Measurements from ENCODE around the gene GIPC2. TPM values are rescaled to one million over a fixed set of nuclear protein-coding genes. Genes with fewer than 3 reads are reported as not detected.

Gene GIPC2
- total RNA-seq, 4 donors from 2014 or later: 14.2 to 40.1 (median 24.1) TPM

DNA sequence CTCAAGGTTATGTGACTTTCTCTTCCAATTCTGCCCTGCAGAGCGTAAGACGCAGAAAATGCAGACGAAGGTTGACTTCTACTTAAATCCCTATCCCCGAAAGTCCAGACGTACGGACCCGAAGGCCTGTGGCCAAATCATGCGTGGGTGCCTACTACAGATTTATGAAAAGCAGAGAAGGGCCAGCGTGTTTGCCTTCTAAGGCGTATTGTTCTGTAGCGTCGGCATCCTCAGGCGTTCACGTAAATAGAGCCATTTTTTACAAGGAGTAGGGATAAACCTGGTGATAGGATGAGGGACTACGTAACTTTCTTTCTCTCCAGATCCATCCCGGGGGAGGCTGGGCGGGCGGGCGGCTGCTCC, 222 bp upstream of the GIPC2 start:
- intact Hi-C loops (cut with DNase I; ENCODE audit: low total_unique reads): no loop called here
- no peak for DNase-seq
- TF ChIP-seq CTCF (IDR thresholded peaks at IDR 0.05) (no peak), POLR2AphosphoS5 (IDR thresholded peaks at IDR 0.05) (no peak), EP300 (IDR thresholded peaks at IDR 0.05; ENCODE audit: low read depth) (no peak), POLR2A (IDR thresholded peaks at IDR 0.05) (no peak)
- H3K27me3 ChIP-seq: peaks cover 23% of the 10 kb centered on the region
- H3K27ac ChIP-seq: peak overlapping the region; percentile 87 to 89 (median 88)
- in situ Hi-C loops (cut with MboI; ENCODE audit: low pct_ligation_motif_present in 1 of 4, low pct_unique_long_range_greater_than_20kb in 1 of 4, low sequenced_read_pairs in 3 of 4): no loop called here
- H3K36me3 ChIP-seq: no peaks in the 10 kb centered on the region
- WGBS, 2 donors (ENCODE audit: low coverage in 1 of 2): 26% methylated on average over 15 of the region's 19 CpGs; no CpG with 5 or more reads in 1 of the 2 donors
- H3K9me3 ChIP-seq: no peaks in the 10 kb centered on the region
- H3K4me1 ChIP-seq: peaks cover 0 to 33% (median 2%) of the 10 kb centered on the region in 4 donors
- H3K4me3 ChIP-seq: peak overlapping the region; percentile 60 to 77 (median 72)

GRCh38 chr1:78047106-78047505, 1.3 kb downstream of the GIPC2 start:
- Histone ChIP-seq H3K27me3 (peaks cover 23% of the 10 kb centered on the region), H3K4me1 (peaks cover 0 to 31% (median 2%) of the 10 kb centered on the region in 4 donors), H3K9me3 (no peaks in the 10 kb centered on the region), H3K36me3 (no peaks in the 10 kb centered on the region), H3K4me3 (peak overlapping the region in 3 of 4 donors; percentile 60 to 75 (median 68)), H3K27ac (peak overlapping the region; percentile 87 to 89 (median 88))
- WGBS, 2 donors (ENCODE audit: low coverage in 1 of 2): 54 to 62% methylated on average over 5 of the region's 5 CpGs
- no peak for TF ChIP-seq CTCF (IDR thresholded peaks at IDR 0.05)
- TF ChIP-seq POLR2AphosphoS5 (IDR thresholded peaks at IDR 0.05): no peak
- TF ChIP-seq EP300 (IDR thresholded peaks at IDR 0.05; ENCODE audit: low read depth): no peak
- no peak for TF ChIP-seq POLR2A (IDR thresholded peaks at IDR 0.05)
- in situ Hi-C loops (cut with MboI; ENCODE audit: low pct_ligation_motif_present in 1 of 4, low pct_unique_long_range_greater_than_20kb in 1 of 4, low sequenced_read_pairs in 3 of 4): no loop called here
- DNase-seq: no peak
- intact Hi-C loops (cut with DNase I; ENCODE audit: low total_unique reads): no loop called here

GRCh38 chr1:78047631-78048030, 1.9 kb downstream of the GIPC2 start:
- peak overlapping the region in 1 of 4 donors; percentile 60 for H3K4me3 ChIP-seq
- in situ Hi-C loops (cut with MboI; ENCODE audit: low pct_ligation_motif_present in 1 of 4, low pct_unique_long_range_greater_than_20kb in 1 of 4, low sequenced_read_pairs in 3 of 4): no loop called here
- peaks cover 0 to 31% (median 2%) of the 10 kb centered on the region in 4 donors for H3K4me1 ChIP-seq
- no peaks in the 10 kb centered on the region for H3K36me3 ChIP-seq
- DNase-seq: no peak
- no peaks in the 10 kb centered on the region for H3K9me3 ChIP-seq
- intact Hi-C loops (cut with DNase I; ENCODE audit: low total_unique reads): no loop called here
- H3K27ac ChIP-seq: peak overlapping the region; percentile 87 to 89 (median 88)
- TF ChIP-seq CTCF (IDR thresholded peaks at IDR 0.05) (no peak), EP300 (IDR thresholded peaks at IDR 0.05; ENCODE audit: low read depth) (no peak), POLR2A (IDR thresholded peaks at IDR 0.05) (no peak), POLR2AphosphoS5 (IDR thresholded peaks at IDR 0.05) (no peak)
- WGBS, 2 donors (ENCODE audit: low coverage in 1 of 2): 55 to 64% methylated on average over 3 of the region's 3 CpGs
- peaks cover 23% of the 10 kb centered on the region for H3K27me3 ChIP-seq

GRCh38 chr1:78048446-78048845, 2.7 kb downstream of the GIPC2 start:
- Histone ChIP-seq H3K27me3 (peaks cover 23% of the 10 kb centered on the region), H3K9me3 (no peaks in the 10 kb centered on the region), H3K4me3 (no peak overlapping the region), H3K27ac (no peak overlapping the region), H3K36me3 (no peaks in the 10 kb centered on the region), H3K4me1 (peaks cover 0 to 31% (median 2%) of the 10 kb centered on the region in 4 donors)
- TF ChIP-seq POLR2A (IDR thresholded peaks at IDR 0.05) (no peak), CTCF (IDR thresholded peaks at IDR 0.05) (no peak), POLR2AphosphoS5 (IDR thresholded peaks at IDR 0.05) (no peak), EP300 (IDR thresholded peaks at IDR 0.05; ENCODE audit: low read depth) (no peak)
- intact Hi-C loops (cut with DNase I; ENCODE audit: low total_unique reads) (no loop called here), in situ Hi-C loops (cut with MboI; ENCODE audit: low pct_ligation_motif_present in 1 of 4, low pct_unique_long_range_greater_than_20kb in 1 of 4, low sequenced_read_pairs in 3 of 4) (no loop called here)
- 62 to 71% methylated on average over 3 of the region's 3 CpGs for WGBS, 2 donors (ENCODE audit: low coverage in 1 of 2)
- DNase-seq: no peak
